HG02852 (cell line): ENCODE measurements around the gene FGD5.
"Not testable (repeated sequence)": the region's sequence is repeated elsewhere in the genome, so short reads cannot be mapped to it uniquely, and the experiment has no call there.

ENCODE experiments used
- ATAC-seq: cut with Tn5 transposase; IDR thresholded peaks from one replicate; pipeline ENCODE4 v1.9.1; 2021; ENCODE audit warnings: mild to moderate bottlenecking, moderate library complexity; ENCODE audit not compliant: unreplicated experiment

Gene FGD5

DNA sequence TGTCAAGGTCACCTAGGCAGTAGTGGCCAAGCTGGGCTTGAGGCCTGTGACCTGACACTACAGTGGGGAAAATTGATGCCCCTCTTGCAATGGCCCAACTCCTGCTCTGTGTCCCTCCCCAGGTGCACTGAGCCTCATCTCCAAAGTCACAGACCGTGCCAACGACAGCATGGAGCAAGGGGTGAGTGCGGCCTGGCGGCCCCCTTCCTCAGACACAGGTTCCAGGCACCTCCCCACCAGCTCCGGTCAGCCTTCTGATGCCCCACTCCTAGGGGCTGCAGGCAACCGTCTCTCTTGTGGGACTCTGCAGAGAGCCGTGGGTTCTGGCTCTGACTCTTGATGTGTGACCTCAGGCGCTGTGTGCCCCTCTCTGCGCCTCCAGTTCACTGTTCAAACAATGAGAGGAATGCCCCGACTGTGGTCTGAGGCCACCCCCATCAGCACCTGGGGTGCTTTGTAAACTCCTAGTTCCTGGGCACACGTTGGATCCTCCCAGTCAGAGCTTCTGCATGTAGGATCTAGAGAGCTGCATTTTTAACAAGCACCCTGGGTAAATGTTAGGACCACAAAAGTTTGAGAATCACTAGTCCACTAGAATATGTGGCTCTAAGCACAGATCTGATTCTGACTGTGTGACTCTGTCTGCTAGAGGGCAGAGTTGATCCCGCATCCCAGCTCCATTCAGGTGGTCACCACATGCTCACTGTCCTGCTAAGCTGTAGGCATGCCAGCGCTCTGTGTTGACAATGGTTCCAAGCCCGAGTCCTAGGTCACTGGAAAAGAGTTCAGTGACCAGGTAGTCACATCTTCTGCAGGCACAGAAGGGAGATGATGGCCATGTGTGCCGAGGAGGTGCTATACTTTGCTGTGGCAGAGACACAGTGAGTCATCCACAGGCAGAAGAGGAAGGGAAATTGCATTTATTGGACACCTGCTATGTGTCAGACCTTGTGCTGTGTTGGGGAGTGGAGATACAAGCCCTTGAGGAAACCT, 82.4 kb downstream of the FGD5 start:
- no peak for ATAC-seq

- ATAC-seq, result no peak
These were observed 84.0 kb downstream of the FGD5 start for GRCh38 chr3:14902719-14903118.

DNA sequence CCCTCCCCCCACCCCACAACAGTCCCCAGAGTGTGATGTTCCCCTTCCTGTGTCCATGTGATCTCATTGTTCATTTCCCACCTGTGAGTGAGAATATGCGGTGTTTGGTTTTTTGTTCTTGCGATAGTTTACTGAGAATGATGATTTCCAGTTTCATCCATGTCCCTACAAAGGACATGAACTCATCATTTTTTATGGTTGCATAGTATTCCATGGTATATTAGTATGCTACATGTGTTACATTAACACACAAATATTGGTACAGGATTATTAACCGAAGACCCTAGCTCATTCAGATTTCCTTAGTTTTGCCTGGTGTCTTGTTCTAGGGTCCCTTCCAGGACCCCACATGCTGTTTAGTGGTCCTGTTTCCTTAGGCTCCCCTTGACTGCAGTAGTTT, 84.7 kb downstream of the FGD5 start:
- not testable (repeated sequence) for ATAC-seq

- ATAC-seq, result no peak
These were observed 86.4 kb downstream of the FGD5 start for GRCh38 chr3:14905055-14905657.

- no peak for ATAC-seq
These were observed 87.7 kb downstream of the FGD5 start for GRCh38 chr3:14906355-14906971.

DNA sequence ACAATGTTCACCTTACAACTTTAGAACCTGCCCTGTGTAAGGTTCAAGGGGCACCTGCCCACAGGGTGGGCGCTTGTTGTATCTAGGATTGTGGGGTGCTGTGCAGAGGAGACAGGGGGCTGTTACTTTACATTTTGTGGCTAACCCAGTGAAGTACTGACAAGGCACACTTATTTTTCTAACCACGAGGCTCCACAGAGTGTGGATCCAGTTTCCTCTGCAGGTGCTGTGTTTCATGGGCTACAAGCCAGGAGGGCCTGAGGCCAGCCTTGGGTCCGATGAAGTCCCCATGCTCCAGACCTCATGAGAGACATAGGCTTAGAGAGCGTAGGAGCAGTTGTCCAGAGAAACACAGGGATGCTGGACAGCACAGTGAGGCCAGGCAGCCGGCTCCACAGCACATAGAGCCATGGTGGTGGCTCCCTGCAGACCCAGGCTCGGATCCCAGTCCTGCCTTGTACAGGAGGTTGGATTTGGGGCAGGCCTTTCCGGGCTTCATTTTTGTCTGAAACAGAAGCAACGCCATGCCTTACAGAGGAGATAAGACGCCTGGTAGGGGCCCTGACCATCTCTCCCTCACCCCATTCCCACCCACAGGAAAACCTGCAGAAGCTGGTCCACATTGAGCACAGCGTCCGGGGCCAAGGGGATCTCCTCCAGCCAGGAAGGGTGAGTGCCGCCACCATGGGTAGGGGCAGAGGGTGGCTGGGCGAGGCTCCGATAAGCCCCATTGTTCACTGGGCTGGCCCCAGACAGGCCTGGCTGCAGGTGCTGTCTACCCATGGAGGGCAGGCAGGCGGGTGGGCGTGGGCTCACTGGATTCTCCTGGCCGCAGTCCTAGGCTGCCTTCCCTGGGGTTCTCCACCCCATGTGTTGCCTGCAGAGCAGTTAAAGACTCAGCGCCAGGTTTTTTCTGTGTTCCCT, 88.5 kb downstream of the FGD5 start:
- ATAC-seq, result no peak

- ATAC-seq, result no peak
These were observed 90.5 kb downstream of the FGD5 start for GRCh38 chr3:14909250-14909649.

DNA sequence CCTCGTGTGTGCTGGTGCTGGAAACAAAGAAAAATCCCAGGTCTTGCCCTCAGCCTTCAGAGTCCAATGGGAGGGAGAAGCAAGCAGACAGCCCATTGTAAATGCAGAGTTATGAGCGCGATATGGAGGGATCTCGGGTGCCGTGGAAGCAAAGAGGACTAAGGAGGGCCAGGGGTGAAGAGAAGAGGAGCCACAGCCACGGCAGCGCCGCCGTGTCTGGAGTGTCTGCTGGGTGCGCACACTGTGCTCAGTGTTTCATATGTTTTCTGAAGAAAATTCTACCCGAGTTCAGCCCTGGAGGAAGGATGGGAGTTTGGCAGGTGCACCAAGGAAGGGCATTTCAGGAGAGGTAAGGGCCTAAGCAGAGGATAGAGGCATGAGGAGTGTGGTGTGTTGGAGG, 92.9 kb downstream of the FGD5 start:
- no peak for ATAC-seq

DNA sequence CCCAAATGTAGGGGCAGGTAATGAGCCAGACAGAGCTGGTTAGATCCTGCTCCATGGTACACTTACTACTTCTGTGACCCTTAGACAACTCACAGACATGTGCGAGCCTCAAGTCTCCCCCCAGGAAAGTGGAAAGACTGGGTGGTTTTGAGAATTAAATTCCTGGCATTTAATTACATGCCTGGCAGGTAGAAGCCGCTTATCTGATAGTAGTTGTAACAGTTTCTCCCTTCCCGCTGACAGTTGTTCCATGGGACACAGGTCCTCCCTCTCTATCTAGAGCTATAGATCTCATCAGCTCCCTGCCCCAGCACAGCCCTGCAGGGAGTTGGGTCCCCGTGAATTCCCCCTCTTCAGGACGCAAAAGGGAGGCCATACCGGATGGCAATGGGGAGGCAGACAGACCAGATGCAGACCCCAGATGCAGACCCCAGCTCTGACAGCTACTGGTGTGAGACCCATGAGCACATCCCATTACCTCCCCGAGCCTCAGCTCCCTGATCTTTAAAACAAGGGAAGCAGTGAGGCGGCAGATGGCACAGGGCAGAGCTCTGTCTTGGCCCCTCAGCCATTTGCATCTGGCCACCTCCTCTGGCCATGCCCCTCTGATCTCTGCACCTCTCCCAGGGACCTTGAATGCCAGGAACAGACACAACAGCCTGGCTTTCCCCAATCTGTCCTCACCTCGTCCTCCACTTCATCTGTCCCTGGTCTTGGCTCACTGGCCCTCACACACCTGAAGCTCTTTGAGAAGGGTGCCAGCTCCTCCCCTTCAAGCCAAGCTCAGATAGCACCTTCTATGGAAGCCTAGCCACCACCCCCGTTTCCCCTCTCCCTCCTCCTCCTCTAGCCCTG, 94.5 kb downstream of the FGD5 start:
- ATAC-seq, result no peak

DNA sequence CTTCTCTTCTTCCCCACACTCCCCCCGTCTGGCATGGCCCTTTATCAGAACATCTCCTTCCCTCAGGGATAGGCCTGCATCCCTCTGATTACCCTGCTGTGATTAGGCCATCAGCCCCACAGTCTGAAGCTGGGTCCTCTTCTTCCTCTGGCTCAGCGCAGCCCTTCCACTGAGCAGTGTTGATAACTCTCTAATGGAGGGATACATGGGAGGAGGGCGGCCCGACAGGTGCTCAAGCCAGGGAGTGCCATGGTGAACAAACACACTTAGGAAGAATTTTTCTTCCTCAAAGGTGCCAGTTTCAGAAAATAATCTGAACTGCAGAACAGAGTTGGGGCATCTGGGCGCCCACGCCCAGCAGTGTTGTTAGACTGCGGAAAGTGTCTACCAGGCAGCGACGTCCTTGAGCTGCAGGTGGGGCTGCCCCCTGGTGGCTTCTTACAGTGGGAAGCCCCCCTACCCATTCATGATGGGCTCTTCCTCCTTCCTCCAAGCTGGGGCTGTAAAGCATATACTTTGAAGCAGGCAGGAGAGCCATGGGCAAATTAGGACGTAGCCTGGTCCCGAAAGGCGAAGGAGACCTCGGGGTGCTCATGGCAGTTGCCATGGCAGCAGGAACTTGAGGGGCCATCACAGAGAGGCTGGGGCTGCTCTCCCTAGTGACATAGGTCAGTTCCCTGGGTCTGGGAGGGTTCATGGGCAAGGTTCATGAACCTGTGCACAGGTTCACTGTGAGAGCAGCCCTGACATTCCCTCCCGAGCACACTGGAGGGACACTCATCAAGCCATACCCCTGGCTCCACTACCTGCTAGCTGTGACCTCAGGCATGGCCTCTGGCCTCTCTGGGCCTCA, 95.4 kb downstream of the FGD5 start:
- ATAC-seq, result no peak

DNA sequence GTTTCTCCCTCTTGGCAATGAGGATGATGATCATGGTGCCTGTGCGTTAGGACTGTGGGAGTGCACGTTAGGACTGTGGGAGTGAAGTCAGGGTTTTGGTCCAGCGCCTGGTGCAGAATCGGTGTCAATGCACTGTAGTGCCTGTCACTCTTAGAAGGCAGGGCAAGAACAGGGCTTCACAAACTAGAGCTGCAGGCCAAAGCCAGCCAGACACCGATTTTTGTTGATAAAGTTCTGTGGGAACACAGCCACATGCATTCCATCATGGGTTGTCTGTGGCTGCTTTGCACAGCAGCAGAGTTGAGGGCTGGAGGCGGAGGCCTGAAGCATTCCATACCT, 96.0 kb downstream of the FGD5 start:
- no peak for ATAC-seq

DNA sequence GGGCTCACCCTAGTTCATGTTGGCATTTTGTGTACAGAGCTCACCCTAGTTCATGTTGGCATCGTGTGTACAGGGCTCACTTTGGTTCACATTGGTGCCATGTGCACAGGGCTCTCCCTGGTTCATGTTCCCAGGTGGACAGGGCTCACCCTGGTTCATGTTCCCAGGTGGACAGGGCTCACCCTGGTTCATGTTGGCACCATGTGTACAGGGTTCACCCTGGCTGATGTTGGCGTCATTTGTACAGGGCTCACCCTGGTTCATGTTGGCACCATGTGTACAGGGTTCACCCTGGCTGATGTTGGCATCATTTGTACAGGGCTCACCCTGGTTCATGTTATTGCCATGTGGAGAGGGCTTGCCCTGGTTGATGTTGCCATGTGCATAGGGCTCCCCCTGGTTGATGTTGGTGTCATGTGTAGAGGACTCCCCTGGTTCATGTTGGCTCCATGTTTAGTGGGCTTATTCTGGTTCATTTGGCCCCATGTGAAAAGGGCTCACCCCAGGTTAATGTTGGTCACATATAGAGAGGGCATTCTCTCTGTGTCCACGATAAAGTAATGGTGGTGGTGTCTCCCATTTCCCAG, 97.0 kb downstream of the FGD5 start:
- ATAC-seq, result no peak

DNA sequence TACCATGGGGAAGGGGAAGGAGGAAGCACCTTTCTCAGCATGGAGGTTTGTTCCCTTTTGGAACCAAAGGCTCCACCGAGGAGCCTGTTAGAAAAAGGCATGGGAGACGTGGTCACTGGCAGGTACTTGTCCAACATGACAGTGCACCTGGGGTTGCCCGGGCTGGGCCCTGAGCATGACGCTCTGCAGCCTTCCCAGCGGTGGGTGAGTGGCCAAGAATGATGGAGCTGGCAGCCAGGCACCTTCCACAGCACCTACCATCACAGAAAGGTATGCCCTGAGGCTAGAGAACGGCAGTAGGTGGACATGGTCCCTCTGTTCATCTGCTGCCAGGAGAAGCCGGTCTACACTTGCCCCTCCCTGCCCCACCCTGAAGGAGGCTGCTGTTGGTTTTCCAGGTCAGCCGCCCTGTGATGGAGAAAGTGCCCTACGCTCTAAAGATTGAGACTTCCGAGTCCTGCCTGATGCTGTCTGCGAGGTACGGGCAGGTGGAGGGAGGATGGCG, 99.6 kb downstream of the FGD5 start:
- no peak for ATAC-seq

- ATAC-seq, result no peak
These were observed 101.8 kb downstream of the FGD5 start for GRCh38 chr3:14920536-14920935.

GRCh38 chr3:14921034-14921616, 102.4 kb downstream of the FGD5 start:
- ATAC-seq, result peak; percentile 84

- no peak for ATAC-seq
These were observed 103.3 kb downstream of the FGD5 start for GRCh38 chr3:14921811-14922705.

DNA sequence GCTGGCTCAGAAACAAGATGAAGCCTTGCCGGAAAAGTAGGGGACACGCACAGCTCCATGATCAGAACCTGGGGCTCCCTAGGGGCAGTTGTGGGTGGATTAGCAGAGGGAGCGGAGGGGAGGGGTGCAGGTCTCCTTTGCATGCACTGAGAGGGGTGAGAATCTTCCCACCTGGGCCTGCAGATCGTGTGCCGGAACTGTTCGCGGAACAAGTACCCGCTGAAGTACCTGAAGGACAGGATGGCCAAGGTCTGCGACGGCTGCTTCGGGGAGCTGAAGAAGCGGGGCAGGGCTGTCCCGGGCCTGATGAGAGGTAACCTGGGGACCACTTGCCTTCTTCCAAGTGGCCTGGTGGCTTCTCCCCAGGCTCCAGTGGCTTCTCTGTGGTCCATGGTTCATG, 104.1 kb downstream of the FGD5 start:
- ATAC-seq, result no peak
